HepG2 (cell line): Measurements from ENCODE around the gene PFN4. TPM values are rescaled to one million over a fixed set of nuclear protein-coding genes. Genes with fewer than 3 reads are reported as not detected.

ENCODE experiments used
- ARNT2 ChIP-seq: sonication (generic); formaldehyde crosslinking; IDR thresholded peaks from 2 replicates; pipeline ENCODE4 v1.8.0; 2022; ENCODE audit warnings: mild to moderate bottlenecking, low read depth, missing genetic modification reagents, moderate library complexity
- DR1 ChIP-seq: sonication (generic); formaldehyde crosslinking; IDR thresholded peaks from 2 replicates; pipeline ENCODE4 v1.8.0; 2021; ENCODE audit warnings: mild to moderate bottlenecking, missing genetic modification reagents, inconsistent platforms
- MAFK ChIP-seq, 2 experiments: IDR thresholded peaks in 1 of 2; conservative IDR thresholded peaks in 1 of 2; 2 replicates each; pipeline ENCODE4 v1.6.1; 2011; ENCODE audit warnings: improper control_type of control experiment in 2 of 2, low read length in 2 of 2
- NCOA1 ChIP-seq: sonication (generic); formaldehyde crosslinking; IDR thresholded peaks from 2 replicates; pipeline ENCODE4 v1.9.0; 2021; ENCODE audit warnings: missing genetic modification reagents
- RCOR2 ChIP-seq: IDR thresholded peaks from 2 replicates; pipeline ENCODE4 v1.6.1; 2016; ENCODE audit warnings: missing biosample characterization, missing genetic modification reagents
- REXO4 ChIP-seq: sonication (generic); formaldehyde crosslinking; IDR thresholded peaks from 2 replicates; pipeline ENCODE4 v1.8.0; 2022; ENCODE audit warnings: missing genetic modification reagents, mild to moderate bottlenecking, borderline replicate concordance
- SP1 ChIP-seq, 2 experiments: fragments of 450-650 bp in 1 of 2; sonication (generic) in 1 of 2; formaldehyde crosslinking in 1 of 2; IDR thresholded peaks; 2 replicates each; pipeline versions ENCODE4 v1.4.0 to v1.6.1; 2016 to 2020; ENCODE audit warnings: missing genetic modification reagents in 1 of 2
- TCF12 ChIP-seq, 2 experiments: fragments of 450-650 bp in 1 of 2; sonication (generic) in 1 of 2; formaldehyde crosslinking in 1 of 2; IDR thresholded peaks; 2 replicates each; pipeline versions ENCODE4 v1.6.1 to v1.8.0; 2017 to 2022; ENCODE audit warnings: antibody characterized with exemption in 1 of 2, mild to moderate bottlenecking in 1 of 2, missing genetic modification reagents in 1 of 2, moderate library complexity in 1 of 2
- ZNF124 ChIP-seq: sonication (generic); formaldehyde crosslinking; IDR thresholded peaks from 2 replicates; pipeline ENCODE4 v1.4.0; 2020; ENCODE audit warnings: missing genetic modification reagents
- ZNF501 ChIP-seq: sonication (generic); formaldehyde crosslinking; IDR thresholded peaks from 2 replicates; pipeline ENCODE4 v1.5.1; 2020; ENCODE audit warnings: mild to moderate bottlenecking, moderate library complexity, missing genetic modification reagents
- ZNF552 ChIP-seq: sonication (generic); formaldehyde crosslinking; IDR thresholded peaks from 2 replicates; pipeline ENCODE4 v1.9.0; 2022; ENCODE audit warnings: missing genetic modification reagents, mild to moderate bottlenecking, borderline replicate concordance
- ZNF672 ChIP-seq: sonication (generic); formaldehyde crosslinking; IDR thresholded peaks from 2 replicates; pipeline ENCODE4 v1.8.1; 2022; ENCODE audit warnings: missing genetic modification reagents
- polyA plus RNA-seq, 8 experiments: library from polyadenylated mRNA; depleted of rRNA in 3 of 8; stranded (reverse) in 7 of 8; unstranded in 1 of 8; fragments of >200 nt; fragmentation: Illumina TruSeq in 4 of 8; extraction: Trizol in 4 of 8; gene quantifications; 2 replicates each; pipeline versions ENCODE4 v1.2.1 to v1.2.3, GENCODE V29; 2011 to 2016; ENCODE audit warnings: low read depth in 4 of 8, missing spikeins in 1 of 8, mixed read lengths in 1 of 8; ENCODE audit not compliant: insufficient read depth in 1 of 8
- total RNA-seq, 5 experiments: library from RNA; depleted of rRNA; stranded (reverse); fragments of >200 nt; fragmentation: Illumina TruSeq; extraction: Trizol; gene quantifications; 2 replicates each; pipeline ENCODE4 v1.2.3, GENCODE V29; 2016; ENCODE audit warnings: low read depth in 1 of 5
- TF ChIP-seq, protein P1 (sequence below): sonication (generic); formaldehyde crosslinking; IDR thresholded peaks from 2 replicates; pipeline ENCODE4 v1.5.0; 2020; ENCODE audit warnings: mild to moderate bottlenecking, missing genetic modification reagents
- TF ChIP-seq, protein P2 (sequence below): sonication (generic); formaldehyde crosslinking; IDR thresholded peaks from 2 replicates; pipeline ENCODE4 v1.8.0; 2022; ENCODE audit warnings: mild to moderate bottlenecking, missing genetic modification reagents
- TF ChIP-seq, protein P3 (sequence below): sonication (generic); formaldehyde crosslinking; IDR thresholded peaks from 2 replicates; pipeline ENCODE4 v1.4.0; 2020; ENCODE audit warnings: mild to moderate bottlenecking, missing genetic modification reagents
- TF ChIP-seq, protein P4 (sequence below): sonication (generic); formaldehyde crosslinking; IDR thresholded peaks from 2 replicates; pipeline ENCODE4 v1.5.1; 2020; ENCODE audit warnings: missing genetic modification reagents, mild to moderate bottlenecking, borderline replicate concordance
- TF ChIP-seq, protein P5 (sequence below): sonication (generic); formaldehyde crosslinking; IDR thresholded peaks from 2 replicates; pipeline ENCODE4 v1.8.1; 2023; ENCODE audit warnings: missing genetic modification reagents, mild to moderate bottlenecking, borderline replicate concordance
- TF ChIP-seq, protein P6 (sequence below): fragments of 450-650 bp; IDR thresholded peaks from 2 replicates; pipeline ENCODE4 v1.6.1; 2017; ENCODE audit warnings: mild to moderate bottlenecking

PFN4 gene
- total and polyA plus RNA-seq, 2 of the 13 experiments (the other 11 are each of a cell fraction or from before 2014, with no cell fraction given): 0.12 to 0.20 TPM

DNA sequence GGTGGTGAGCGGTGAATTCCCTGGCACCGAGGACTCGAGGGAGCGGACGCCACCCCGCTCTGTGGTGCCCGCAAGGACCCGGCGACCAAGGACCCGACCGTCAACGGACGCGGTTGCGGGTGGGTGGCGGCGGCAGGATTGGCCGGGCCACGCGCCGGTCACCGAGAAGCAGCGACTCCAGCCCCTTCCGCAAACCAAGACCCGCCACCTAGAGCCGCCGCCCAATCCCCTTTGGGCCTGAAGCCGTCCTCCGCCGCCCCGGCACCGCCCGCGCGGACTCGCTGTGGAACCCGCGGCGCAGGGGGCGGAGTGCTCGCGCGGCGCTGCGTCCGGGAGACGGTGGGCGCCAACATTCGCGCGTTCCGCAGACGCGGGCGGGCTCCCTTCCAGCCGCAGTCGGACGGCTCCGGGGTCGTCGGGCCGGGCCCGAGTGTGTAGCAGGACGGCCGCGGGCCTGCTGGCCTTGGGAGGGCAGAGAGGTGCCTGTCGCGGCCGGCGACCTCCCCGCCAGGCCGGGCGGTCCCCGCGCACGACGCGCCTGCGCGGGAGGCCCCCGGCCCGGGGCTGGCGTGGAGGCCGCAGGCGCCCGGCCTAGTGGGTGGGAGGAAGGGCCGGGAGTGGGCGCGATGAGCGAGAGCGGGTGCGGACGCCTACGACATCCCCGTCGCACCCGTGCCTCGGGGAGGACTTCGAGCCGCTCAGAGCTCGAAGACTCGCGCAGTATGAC, at the start of gene PFN4, which contains the start of gene FAM228B (continued):
- TF ChIP-seq ARNT2 (peak; percentile 88), ZNF124 (CRISPR knock-in tag) (peak; percentile 65; the same call in 1 of the 2 replicates), ZNF552 (peak; percentile 83; the same call in 1 of the 2 replicates), REXO4 (0 out of 2 replicates have a peak, but pooled peaks have one; percentile 69), SP1 (IDR thresholded peaks at IDR 0.05) (no peak), SP1 (CRISPR knock-in tag; IDR thresholded peaks at IDR 0.05) (no peak), ZNF672 (CRISPR knock-in tag) (no peak), MAFK (conservative IDR thresholded peaks at IDR 0.05 in 1 of 2, IDR thresholded peaks at IDR 0.05 in 1 of 2; ENCODE audit: low read length in 2 of 2) (no peak), RCOR2 (CRISPR knock-in tag) (no peak), TCF12 (IDR thresholded peaks at IDR 0.05) (no peak), TCF12 (CRISPR knock-in tag; IDR thresholded peaks at IDR 0.05) (peak; percentile 82; the same call in 1 of the 2 replicates), NCOA1 (CRISPR knock-in tag) (no peak), DR1 (CRISPR knock-in tag) (0 out of 2 replicates have a peak, but pooled peaks have one; percentile 36), ZNF501 (CRISPR knock-in tag) (peak; percentile 74; the same call in 1 of the 2 replicates)
- TF ChIP-seq, protein P1, sequence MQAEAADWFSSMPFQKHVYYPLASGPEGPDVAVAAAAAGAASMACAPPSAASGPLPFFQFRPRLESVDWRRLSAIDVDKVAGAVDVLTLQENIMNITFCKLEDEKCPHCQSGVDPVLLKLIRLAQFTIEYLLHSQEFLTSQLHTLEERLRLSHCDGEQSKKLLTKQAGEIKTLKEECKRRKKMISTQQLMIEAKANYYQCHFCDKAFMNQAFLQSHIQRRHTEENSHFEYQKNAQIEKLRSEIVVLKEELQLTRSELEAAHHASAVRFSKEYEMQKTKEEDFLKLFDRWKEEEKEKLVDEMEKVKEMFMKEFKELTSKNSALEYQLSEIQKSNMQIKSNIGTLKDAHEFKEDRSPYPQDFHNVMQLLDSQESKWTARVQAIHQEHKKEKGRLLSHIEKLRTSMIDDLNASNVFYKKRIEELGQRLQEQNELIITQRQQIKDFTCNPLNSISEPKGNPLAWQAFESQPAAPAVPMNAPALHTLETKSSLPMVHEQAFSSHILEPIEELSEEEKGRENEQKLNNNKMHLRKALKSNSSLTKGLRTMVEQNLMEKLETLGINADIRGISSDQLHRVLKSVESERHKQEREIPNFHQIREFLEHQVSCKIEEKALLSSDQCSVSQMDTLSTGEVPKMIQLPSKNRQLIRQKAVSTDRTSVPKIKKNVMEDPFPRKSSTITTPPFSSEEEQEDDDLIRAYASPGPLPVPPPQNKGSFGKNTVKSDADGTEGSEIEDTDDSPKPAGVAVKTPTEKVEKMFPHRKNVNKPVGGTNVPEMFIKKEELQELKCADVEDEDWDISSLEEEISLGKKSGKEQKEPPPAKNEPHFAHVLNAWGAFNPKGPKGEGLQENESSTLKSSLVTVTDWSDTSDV: peak; percentile 80; the same call in 1 of the 2 replicates
- TF ChIP-seq, protein P2, sequence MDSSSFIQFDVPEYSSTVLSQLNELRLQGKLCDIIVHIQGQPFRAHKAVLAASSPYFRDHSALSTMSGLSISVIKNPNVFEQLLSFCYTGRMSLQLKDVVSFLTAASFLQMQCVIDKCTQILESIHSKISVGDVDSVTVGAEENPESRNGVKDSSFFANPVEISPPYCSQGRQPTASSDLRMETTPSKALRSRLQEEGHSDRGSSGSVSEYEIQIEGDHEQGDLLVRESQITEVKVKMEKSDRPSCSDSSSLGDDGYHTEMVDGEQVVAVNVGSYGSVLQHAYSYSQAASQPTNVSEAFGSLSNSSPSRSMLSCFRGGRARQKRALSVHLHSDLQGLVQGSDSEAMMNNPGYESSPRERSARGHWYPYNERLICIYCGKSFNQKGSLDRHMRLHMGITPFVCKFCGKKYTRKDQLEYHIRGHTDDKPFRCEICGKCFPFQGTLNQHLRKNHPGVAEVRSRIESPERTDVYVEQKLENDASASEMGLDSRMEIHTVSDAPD (CRISPR knock-in tag): peak; percentile 81
- TF ChIP-seq, protein P3, sequence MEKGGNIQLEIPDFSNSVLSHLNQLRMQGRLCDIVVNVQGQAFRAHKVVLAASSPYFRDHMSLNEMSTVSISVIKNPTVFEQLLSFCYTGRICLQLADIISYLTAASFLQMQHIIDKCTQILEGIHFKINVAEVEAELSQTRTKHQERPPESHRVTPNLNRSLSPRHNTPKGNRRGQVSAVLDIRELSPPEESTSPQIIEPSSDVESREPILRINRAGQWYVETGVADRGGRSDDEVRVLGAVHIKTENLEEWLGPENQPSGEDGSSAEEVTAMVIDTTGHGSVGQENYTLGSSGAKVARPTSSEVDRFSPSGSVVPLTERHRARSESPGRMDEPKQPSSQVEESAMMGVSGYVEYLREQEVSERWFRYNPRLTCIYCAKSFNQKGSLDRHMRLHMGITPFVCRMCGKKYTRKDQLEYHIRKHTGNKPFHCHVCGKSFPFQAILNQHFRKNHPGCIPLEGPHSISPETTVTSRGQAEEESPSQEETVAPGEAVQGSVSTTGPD (CRISPR knock-in tag): no peak
- TF ChIP-seq, protein P4, sequence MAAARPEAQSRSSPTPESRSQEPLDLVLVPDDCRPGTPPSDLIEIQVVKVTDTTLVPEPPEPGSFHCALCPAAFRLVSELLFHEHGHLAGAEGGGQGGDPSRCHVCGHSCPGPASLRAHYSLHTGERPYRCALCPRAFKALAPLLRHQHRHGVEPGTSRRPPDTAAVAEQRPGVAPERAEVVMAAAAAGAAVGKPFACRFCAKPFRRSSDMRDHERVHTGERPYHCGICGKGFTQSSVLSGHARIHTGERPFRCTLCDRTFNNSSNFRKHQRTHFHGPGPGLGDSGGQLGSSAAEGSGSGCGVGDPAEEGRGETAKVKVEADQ (CRISPR knock-in tag): peak; percentile 89
- TF ChIP-seq, protein P5, sequence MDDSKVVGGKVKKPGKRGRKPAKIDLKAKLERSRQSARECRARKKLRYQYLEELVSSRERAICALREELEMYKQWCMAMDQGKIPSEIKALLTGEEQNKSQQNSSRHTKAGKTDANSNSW (CRISPR knock-in tag): peak; percentile 77
- TF ChIP-seq, protein P6, sequence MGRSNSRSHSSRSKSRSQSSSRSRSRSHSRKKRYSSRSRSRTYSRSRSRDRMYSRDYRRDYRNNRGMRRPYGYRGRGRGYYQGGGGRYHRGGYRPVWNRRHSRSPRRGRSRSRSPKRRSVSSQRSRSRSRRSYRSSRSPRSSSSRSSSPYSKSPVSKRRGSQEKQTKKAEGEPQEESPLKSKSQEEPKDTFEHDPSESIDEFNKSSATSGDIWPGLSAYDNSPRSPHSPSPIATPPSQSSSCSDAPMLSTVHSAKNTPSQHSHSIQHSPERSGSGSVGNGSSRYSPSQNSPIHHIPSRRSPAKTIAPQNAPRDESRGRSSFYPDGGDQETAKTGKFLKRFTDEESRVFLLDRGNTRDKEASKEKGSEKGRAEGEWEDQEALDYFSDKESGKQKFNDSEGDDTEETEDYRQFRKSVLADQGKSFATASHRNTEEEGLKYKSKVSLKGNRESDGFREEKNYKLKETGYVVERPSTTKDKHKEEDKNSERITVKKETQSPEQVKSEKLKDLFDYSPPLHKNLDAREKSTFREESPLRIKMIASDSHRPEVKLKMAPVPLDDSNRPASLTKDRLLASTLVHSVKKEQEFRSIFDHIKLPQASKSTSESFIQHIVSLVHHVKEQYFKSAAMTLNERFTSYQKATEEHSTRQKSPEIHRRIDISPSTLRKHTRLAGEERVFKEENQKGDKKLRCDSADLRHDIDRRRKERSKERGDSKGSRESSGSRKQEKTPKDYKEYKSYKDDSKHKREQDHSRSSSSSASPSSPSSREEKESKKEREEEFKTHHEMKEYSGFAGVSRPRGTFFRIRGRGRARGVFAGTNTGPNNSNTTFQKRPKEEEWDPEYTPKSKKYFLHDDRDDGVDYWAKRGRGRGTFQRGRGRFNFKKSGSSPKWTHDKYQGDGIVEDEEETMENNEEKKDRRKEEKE: no peak
